Stimulated activated CD8-positive, alpha-beta memory T cell treated with anti-CD3 and anti-CD28 coated beads, Interleukin-15, amount 100 ng/mL, for 48 hours (primary cell): Measurements from ENCODE around the gene SELENOO.

Experiments
- DNase-seq, 2 donors: peaks; one replicate each; pipeline ENCODE4 v3.0.0-alpha.2; 2020; ENCODE audit warnings: low read depth in 2 of 2

SELENOO gene

GRCh38 chr22:50216684-50217520 lies 16.1 kb downstream of the SELENOO start:
- DNase-seq = no peak

- no peak for DNase-seq
These were observed 16.8 kb downstream of the SELENOO start for GRCh38 chr22:50217543-50218152.

GRCh38 chr22:50218153-50218995 lies 17.6 kb downstream of the SELENOO start:
- DNase-seq = no peak

GRCh38 chr22:50218996-50219727 lies 18.4 kb downstream of the SELENOO start:
- DNase-seq = no peak

- DNase-seq = no peak
These were observed 19.2 kb downstream of the SELENOO start for GRCh38 chr22:50219800-50220602.

- no peak for DNase-seq
These were observed 20.0 kb downstream of the SELENOO start for GRCh38 chr22:50220603-50221409.

GRCh38 chr22:50221410-50222300 lies 20.8 kb downstream of the SELENOO start:
- DNase-seq = no peak

- no peak for DNase-seq
These were observed 21.7 kb downstream of the SELENOO start for GRCh38 chr22:50222508-50222907.

GRCh38 chr22:50224071-50224470 lies 23.3 kb downstream of the SELENOO start:
- no peak for DNase-seq

- DNase-seq = no peak
These were observed 24.6 kb downstream of the SELENOO start for GRCh38 chr22:50225200-50225969.

- DNase-seq = no peak
These were observed 25.5 kb downstream of the SELENOO start for GRCh38 chr22:50226063-50226874.

- DNase-seq = no peak
These were observed 26.0 kb downstream of the SELENOO start for GRCh38 chr22:50226875-50227165.

GRCh38 chr22:50227579-50228215 lies 26.9 kb downstream of the SELENOO start:
- DNase-seq = no peak

GRCh38 chr22:50228366-50228765 lies 27.6 kb downstream of the SELENOO start:
- no peak for DNase-seq

GRCh38 chr22:50229370-50229769 lies 28.6 kb downstream of the SELENOO start:
- DNase-seq = no peak

GRCh38 chr22:50232481-50233151 lies 31.8 kb downstream of the SELENOO start:
- no peak for DNase-seq

GRCh38 chr22:50233223-50233622 lies 32.4 kb downstream of the SELENOO start:
- no peak for DNase-seq
